Panc1 (cell line): ENCODE results near the gene SLC22A23. TPM values are rescaled to one million over a fixed set of nuclear protein-coding genes. Genes with fewer than 3 reads are reported as not detected.

Experiments used
- ATAC-seq: fragments of 200-7000 bp; cut with Tn5 transposase; 2 replicates; pipeline ENCODE4 v1.9.1; 2020; ENCODE audit warnings: mild to moderate bottlenecking, moderate library complexity
- BruUV-seq: library from RNA; stranded (reverse); fragments of 400-500 nt; replicated peaks from 2 replicates; lab custom pipeline; 2021; lab: Mats Ljungman, UMichigan
- CTCF ChIA-PET: fragments of 300-600 bp; sonication (Branson Sonifier 250); formaldehyde crosslinking; loops from one replicate; lab custom pipeline; 2022; ENCODE audit warnings: antibody characterized with exemption; lab: Charles Lee
- POLR2A ChIA-PET: fragments of 300-600 bp; sonication (Branson Sonifier 250); formaldehyde crosslinking; loops from one replicate; lab custom pipeline; 2022; ENCODE audit warnings: antibody characterized with exemption; lab: Charles Lee
- DNase-seq: peaks from one replicate; pipeline ENCODE4 v3.0.0-alpha.2; 2010; ENCODE audit warnings: low read depth, low spot score
- H3K27ac ChIP-seq: 2 replicates; pipeline ENCODE4 v1.5.1; 2011; ENCODE audit warnings: mild to moderate bottlenecking, low read length, inconsistent platforms
- H3K27me3 ChIP-seq: fragments of 200-500 bp; sonication (Bioruptor generic); 2 replicates; pipeline ENCODE4 v1.6.0; 2014; ENCODE audit warnings: low read length, inconsistent platforms; ENCODE audit not compliant: control insufficient read depth, insufficient read depth
- H3K36me3 ChIP-seq: fragments of 200-500 bp; sonication (Bioruptor generic); 2 replicates; pipeline ENCODE4 v1.5.1; 2014; ENCODE audit warnings: inconsistent platforms, mild to moderate bottlenecking, low read length, moderate library complexity; ENCODE audit not compliant: control insufficient read depth, insufficient read depth
- H3K4me1 ChIP-seq: 2 replicates; pipeline ENCODE4 v1.5.1; 2011; ENCODE audit warnings: inconsistent platforms, mild to moderate bottlenecking, low read length, moderate library complexity; ENCODE audit not compliant: control insufficient read depth, insufficient read depth
- H3K4me3 ChIP-seq, 2 experiments: 2 replicates each; pipeline ENCODE4 v1.5.1; 2011 to 2012; ENCODE audit warnings: low read depth in 2 of 2, low read length in 2 of 2, mild to moderate bottlenecking in 2 of 2, inconsistent platforms in 1 of 2, moderate library complexity in 1 of 2
- H3K9me3 ChIP-seq: fragments of 200-500 bp; sonication (Bioruptor generic); 2 replicates; pipeline ENCODE4 v1.5.1; 2014; ENCODE audit warnings: low read depth, mild to moderate bottlenecking, inconsistent platforms, low read length, moderate library complexity; ENCODE audit not compliant: control insufficient read depth, insufficient read depth
- CTCF ChIP-seq: fragments of 450-650 bp; IDR thresholded peaks from 2 replicates; pipeline ENCODE4 v1.5.1; 2017; ENCODE audit warnings: mild to moderate bottlenecking
- POLR2AphosphoS5 ChIP-seq: IDR thresholded peaks from 2 replicates; pipeline ENCODE4 v1.6.1; 2012; ENCODE audit warnings: mild to moderate bottlenecking, low read depth, low read length, moderate library complexity
- REST ChIP-seq, 2 experiments: IDR thresholded peaks; 2 replicates each; pipeline ENCODE4 v1.6.1; 2011 to 2012; ENCODE audit warnings: low read depth in 2 of 2, control low read depth in 1 of 2, low read length in 1 of 2, mild to moderate bottlenecking in 1 of 2, moderate library complexity in 1 of 2; ENCODE audit not compliant: insufficient read depth in 1 of 2
- SIN3A ChIP-seq: IDR thresholded peaks from 2 replicates; pipeline ENCODE4 v1.6.1; 2012; ENCODE audit warnings: low read depth, mild to moderate bottlenecking, low read length, moderate library complexity, borderline replicate concordance; ENCODE audit not compliant: insufficient read depth
- TCF7L2 ChIP-seq: IDR thresholded peaks from 2 replicates; pipeline ENCODE4 v1.6.1; 2011; ENCODE audit warnings: mild to moderate bottlenecking, low read depth, low read length, inconsistent platforms
- in situ Hi-C: cut with HindIII; loops from 2 replicates; pipeline ENCODE4 v1.10.0; 2016; ENCODE audit warnings: low sequenced_read_pairs, low pct_unique_long_range_greater_than_20kb
- intact Hi-C: fragments of 100-400 bp; cut with micrococcal nuclease; formaldehyde crosslinking; loops from one replicate; pipeline ENCODE4 v1.10.0; 2022; ENCODE audit not compliant: unreplicated experiment
- total RNA-seq: library from RNA; stranded (reverse); gene quantifications from one replicate; pipeline ENCODE4 v1.2.1, GENCODE V29; 2021; ENCODE audit not compliant: unreplicated experiment

SLC22A23 gene
- total RNA-seq, 1 experiment from 2014 or later, result 4.5 TPM

GRCh38 chr6:3483675-3484074, 26.8 kb upstream of the SLC22A23 start:
- POLR2A ChIA-PET, result no interaction called here
- intact Hi-C loops, result no loop called here
- in situ Hi-C loops, result no loop called here
- CTCF ChIA-PET, result no interaction called here
- no peak overlapping the region for H3K4me3 ChIP-seq
- no peaks in the 10 kb centered on the region for H3K4me1 ChIP-seq
- peaks cover 5% of the 10 kb centered on the region; the same call in 1 of the 2 replicates for H3K9me3 ChIP-seq
- no peak overlapping the region for H3K27ac ChIP-seq
- ATAC-seq (no peak), DNase-seq (no peak)
- no peaks in the 10 kb centered on the region for H3K36me3 ChIP-seq
- H3K27me3 ChIP-seq, result 0 out of 2 replicates have a peak, but pooled peaks cover 2% of the 10 kb centered on the region
- TF ChIP-seq REST (IDR thresholded peaks at IDR 0.05; ENCODE audit: insufficient read depth in 1 of 2, low read depth in 2 of 2, low read length in 1 of 2) (no peak), POLR2AphosphoS5 (no peak), SIN3A (no peak), CTCF (no peak), TCF7L2 (no peak)
- BruUV-seq, result no TSS peak

GRCh38 chr6:3482869-3483268, 26.0 kb upstream of the SLC22A23 start:
- ATAC-seq, result 0 out of 2 replicates have a peak, but pooled peaks have one; percentile 26
- CTCF ChIA-PET, result no interaction called here
- intact Hi-C loops (no loop called here), in situ Hi-C loops (no loop called here)
- POLR2A ChIA-PET, result no interaction called here
- no peak overlapping the region for H3K4me3 ChIP-seq
- no peak for TF ChIP-seq REST (IDR thresholded peaks at IDR 0.05; ENCODE audit: insufficient read depth in 1 of 2, low read depth in 2 of 2, low read length in 1 of 2)
- no TSS peak for BruUV-seq
- no peaks in the 10 kb centered on the region for H3K36me3 ChIP-seq
- DNase-seq, result no peak
- H3K27ac ChIP-seq, result no peak overlapping the region
- H3K4me1 ChIP-seq, result no peaks in the 10 kb centered on the region
- peaks cover 5% of the 10 kb centered on the region; the same call in 1 of the 2 replicates for H3K9me3 ChIP-seq
- H3K27me3 ChIP-seq, result peaks cover 2% of the 10 kb centered on the region; the same call in 1 of the 2 replicates
